ENCODE data around the gene SOD3. TPM values are rescaled to one million over a fixed set of nuclear protein-coding genes. Genes with fewer than 3 reads are reported as not detected.

SOD3 gene
- total and polyA plus RNA-seq, 2 of the 13 experiments (the other 11 are each of a cell fraction or from before 2014, with no cell fraction given): 0.04 TPM; not detected in 1

GRCh38 chr4:24769571-24769970 is 25.8 kb upstream of the SOD3 start:
- Histone ChIP-seq H3K27me3 (ENCODE audit: control insufficient read depth in 1 of 2, insufficient read depth in 2 of 2, low read length in 2 of 2) (no peaks in the 10 kb centered on the region; a peak in 1 of 5 replicates), H3K36me3 (replicated peaks in 1 of 2; ENCODE audit: control insufficient read depth in 1 of 2, insufficient read depth in 2 of 2, low read length in 2 of 2) (no peaks in the 10 kb centered on the region), H3K4me1 (ENCODE audit: insufficient read depth, low read length) (no peaks in the 10 kb centered on the region), H3K9me3 (ENCODE audit: low read length) (no peaks in the 10 kb centered on the region), H3K4me2 (ENCODE audit: low read depth, low read length) (no peak overlapping the region), H4K20me1 (ENCODE audit: insufficient read depth, low read length) (no peaks in the 10 kb centered on the region), H3K4me3 (replicated peaks in 1 of 3; ENCODE audit: insufficient read depth in 1 of 3, low read depth in 2 of 3, low read length in 3 of 3) (no peak overlapping the region), H3K9ac (ENCODE audit: insufficient read depth, low read depth, low read length) (no peak overlapping the region), H2AFZ (ENCODE audit: low read length) (no peak overlapping the region), H3K27ac (ENCODE audit: extremely low read length, insufficient read depth, low read length) (no peak overlapping the region), H3K79me2 (ENCODE audit: insufficient read depth, low read length) (no peaks in the 10 kb centered on the region)
- TF ChIP-seq PCBP1 (IDR thresholded peaks at IDR 0.05; ENCODE audit: borderline replicate concordance, low read depth, low read length) (no peak), KLF12 (CRISPR knock-in tag; IDR thresholded peaks at IDR 0.05; ENCODE audit: borderline replicate concordance) (no peak), ZBTB8A (CRISPR knock-in tag; IDR thresholded peaks at IDR 0.05; ENCODE audit: borderline replicate concordance, low read depth) (no peak), PTBP1 (IDR thresholded peaks at IDR 0.05; ENCODE audit: low read depth, low read length, poor library complexity, severe bottlenecking) (no peak), ZZZ3 (CRISPR knock-in tag; IDR thresholded peaks at IDR 0.05; ENCODE audit: borderline replicate concordance) (no peak), ZNF598 (CRISPR knock-in tag; IDR thresholded peaks at IDR 0.05; ENCODE audit: borderline replicate concordance) (no peak), THAP9 (CRISPR knock-in tag; IDR thresholded peaks at IDR 0.05; ENCODE audit: borderline replicate concordance) (no peak), ZNF552 (CRISPR knock-in tag; IDR thresholded peaks at IDR 0.05; ENCODE audit: borderline replicate concordance) (no peak), SMARCE1 (IDR thresholded peaks at IDR 0.05; ENCODE audit: borderline replicate concordance) (no peak), ZNF225 (CRISPR knock-in tag; IDR thresholded peaks at IDR 0.05) (no peak), ZNF460 (CRISPR knock-in tag; IDR thresholded peaks at IDR 0.05; ENCODE audit: borderline replicate concordance) (no peak), RARG (CRISPR knock-in tag; IDR thresholded peaks at IDR 0.05; ENCODE audit: low read depth) (no peak), ZNF564 (CRISPR knock-in tag; IDR thresholded peaks at IDR 0.05) (no peak), CERS6 (CRISPR knock-in tag; IDR thresholded peaks at IDR 0.05) (no peak), ZNF3 (CRISPR knock-in tag; IDR thresholded peaks at IDR 0.05) (no peak), GABPB1 (CRISPR knock-in tag; IDR thresholded peaks at IDR 0.05) (no peak), ZNF432 (CRISPR knock-in tag; IDR thresholded peaks at IDR 0.05; ENCODE audit: borderline replicate concordance) (no peak)
- intact Hi-C loops (cut with micrococcal nuclease; ENCODE audit: unreplicated experiment) (no loop called here), in situ Hi-C loops (cut with HindIII; ENCODE audit: extremely low pct_ligation_motif_present, low pct_unique_long_range_greater_than_20kb) (no loop called here)
- POLR2A ChIA-PET: no interaction called here
- ATAC-seq (no peak), DNase-seq (ENCODE audit: low spot score) (no peak), FAIRE-seq (no peak)
- CTCF ChIA-PET (ENCODE audit: low intra/inter-chr PET ratio, low total read pairs): no interaction called here
- BruUV-seq (replicated peaks): no TSS peak
- WGBS (ENCODE audit: low lambda C conversion rate): 0% methylated on average over 2 of the region's 2 CpGs
